ENCODE results near the gene COL28A1.

The COL28A1 gene

DNA sequence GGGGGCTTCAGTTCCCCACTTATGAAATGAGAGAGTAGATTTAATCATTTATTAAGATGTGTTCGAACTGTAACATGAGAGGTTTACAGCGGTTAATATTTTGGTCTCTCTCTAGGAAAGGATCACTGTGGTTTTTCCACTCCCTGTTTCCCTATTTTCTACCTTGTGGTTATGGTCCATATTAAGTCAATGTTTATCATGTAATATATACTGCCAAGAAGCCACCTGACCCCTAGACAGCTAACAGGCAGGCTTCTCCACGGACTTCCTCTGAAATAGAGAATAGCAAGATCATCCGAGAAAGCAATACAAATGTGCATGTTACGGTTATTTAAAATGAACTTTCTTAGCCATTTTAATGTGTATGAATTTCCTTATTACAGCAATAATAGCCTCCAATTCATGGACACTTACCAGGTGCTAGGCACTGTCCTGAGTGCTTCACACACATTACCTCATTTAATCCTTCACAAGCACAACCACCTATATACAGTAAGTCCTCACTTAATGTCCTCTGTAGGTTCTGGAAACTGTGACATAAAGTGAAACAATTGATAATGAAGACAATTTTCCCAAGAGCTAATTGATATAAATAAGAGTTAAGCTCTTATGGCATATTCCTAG, 835 bp upstream of the COL28A1 start:
- DNase-seq (ENCODE audit: insufficient read length) (no peak), FAIRE-seq (no peak)
- TF ChIP-seq POLR2AphosphoS5 (IDR thresholded peaks at IDR 0.05; ENCODE audit: low read depth, low read length), result no peak
- TF ChIP-seq TAF1 (IDR thresholded peaks at IDR 0.05; ENCODE audit: borderline replicate concordance, low read depth, low read length), result no peak
- TF ChIP-seq POLR2A (IDR thresholded peaks at IDR 0.05; ENCODE audit: low read depth, low read length), result no peak

DNA sequence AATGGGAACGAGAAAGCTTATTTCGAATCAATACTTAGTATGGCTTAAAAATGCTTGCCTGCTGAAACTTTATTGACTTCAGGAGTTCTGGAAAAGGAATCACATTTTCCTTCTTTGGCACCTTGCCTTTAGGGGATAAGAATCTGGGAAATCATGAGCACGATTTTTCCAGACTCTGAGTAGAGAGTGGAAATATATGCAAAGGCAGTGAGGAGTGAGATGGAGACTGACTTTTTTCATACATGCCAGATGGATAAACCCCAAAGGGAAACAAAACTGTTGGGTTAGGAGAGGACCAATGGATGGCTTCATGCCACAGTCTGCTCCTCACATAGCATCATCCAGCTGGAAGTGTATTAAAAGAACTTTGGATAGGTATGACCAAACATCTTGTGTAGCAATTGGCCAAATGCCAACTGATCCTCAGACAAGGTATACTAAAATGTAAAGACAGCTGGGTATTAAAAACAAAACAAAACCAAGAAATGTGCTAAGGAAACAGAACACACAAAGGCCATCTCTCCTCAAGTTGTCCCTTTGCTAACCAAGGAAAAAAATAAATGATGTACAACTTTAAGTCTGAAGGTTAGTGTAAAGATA, 1.7 kb downstream of the COL28A1 start:
- DNase-seq (ENCODE audit: insufficient read length), result no peak
- no peak for FAIRE-seq
- no peak for TF ChIP-seq TAF1 (IDR thresholded peaks at IDR 0.05; ENCODE audit: borderline replicate concordance, low read depth, low read length)
- TF ChIP-seq POLR2A (IDR thresholded peaks at IDR 0.05; ENCODE audit: low read depth, low read length), result no peak
- TF ChIP-seq POLR2AphosphoS5 (IDR thresholded peaks at IDR 0.05; ENCODE audit: low read depth, low read length), result no peak

DNA sequence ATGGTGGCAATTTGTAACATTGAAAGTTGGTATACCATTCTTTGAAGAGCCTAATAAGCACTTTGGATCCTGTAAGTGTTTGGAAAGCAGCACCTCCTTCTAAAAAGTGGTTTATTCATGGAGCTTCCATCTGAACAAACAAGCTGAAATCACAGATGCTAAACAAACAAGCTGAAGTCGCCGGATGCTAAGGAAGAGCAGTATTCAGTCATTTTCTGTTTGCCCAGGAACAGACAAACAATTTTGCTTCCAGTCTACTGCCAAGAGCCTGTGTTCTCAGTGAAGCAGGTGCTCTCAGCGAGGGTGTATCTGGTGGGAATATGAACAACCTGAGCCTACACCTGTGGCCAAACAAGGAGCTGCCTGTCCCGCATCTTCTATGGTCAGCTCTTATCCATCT, 6.3 kb downstream of the COL28A1 start:
- FAIRE-seq, result no peak
- no peak for DNase-seq (ENCODE audit: insufficient read length)
- TF ChIP-seq POLR2A (IDR thresholded peaks at IDR 0.05; ENCODE audit: low read depth, low read length) (no peak), POLR2AphosphoS5 (IDR thresholded peaks at IDR 0.05; ENCODE audit: low read depth, low read length) (no peak), TAF1 (IDR thresholded peaks at IDR 0.05; ENCODE audit: borderline replicate concordance, low read depth, low read length) (no peak)

DNA sequence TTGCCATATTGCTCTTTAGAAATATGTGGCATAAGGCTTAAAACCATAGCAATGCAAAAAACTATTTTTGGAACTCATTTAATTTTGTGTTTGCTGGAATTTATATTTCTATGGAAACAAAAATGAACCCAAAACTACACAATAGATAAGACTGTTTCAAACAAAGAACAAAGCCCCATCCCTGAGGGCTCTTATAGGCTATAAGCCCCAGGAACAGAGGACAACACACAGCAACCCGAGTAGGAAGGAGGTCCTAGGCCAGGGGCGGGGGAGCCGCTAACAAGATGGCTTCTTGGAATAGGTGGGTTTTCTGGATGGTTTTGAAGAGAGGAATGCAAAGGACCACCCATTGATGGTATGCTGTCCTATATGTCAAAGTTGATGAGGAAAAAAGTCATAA, 8.6 kb downstream of the COL28A1 start:
- no peak for FAIRE-seq
- no peak for TF ChIP-seq POLR2A (IDR thresholded peaks at IDR 0.05; ENCODE audit: low read depth, low read length)
- no peak for TF ChIP-seq POLR2AphosphoS5 (IDR thresholded peaks at IDR 0.05; ENCODE audit: low read depth, low read length)
- TF ChIP-seq TAF1 (IDR thresholded peaks at IDR 0.05; ENCODE audit: borderline replicate concordance, low read depth, low read length), result no peak
- no peak for DNase-seq (ENCODE audit: insufficient read length)

DNA sequence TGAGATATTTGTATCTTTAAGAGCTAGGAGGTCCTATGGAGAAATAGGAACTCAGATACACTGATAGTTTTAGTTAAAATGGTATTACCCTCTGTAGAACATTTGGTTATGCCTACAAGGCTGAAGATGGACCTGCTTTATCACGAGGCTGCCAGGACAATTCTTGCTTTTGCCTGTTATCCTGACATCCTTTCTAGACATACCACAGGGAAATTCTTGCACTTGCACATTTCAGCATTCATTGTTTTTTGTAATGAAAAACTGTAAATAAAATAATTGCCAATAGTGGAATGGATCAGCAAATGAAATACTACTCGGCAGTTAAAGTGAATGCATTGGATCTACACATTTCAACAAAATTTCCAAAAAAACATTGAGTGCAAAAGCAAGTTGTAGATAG, 9.7 kb downstream of the COL28A1 start:
- TF ChIP-seq TAF1 (IDR thresholded peaks at IDR 0.05; ENCODE audit: borderline replicate concordance, low read depth, low read length), result no peak
- no peak for TF ChIP-seq POLR2A (IDR thresholded peaks at IDR 0.05; ENCODE audit: low read depth, low read length)
- TF ChIP-seq POLR2AphosphoS5 (IDR thresholded peaks at IDR 0.05; ENCODE audit: low read depth, low read length), result no peak
- FAIRE-seq, result no peak

DNA sequence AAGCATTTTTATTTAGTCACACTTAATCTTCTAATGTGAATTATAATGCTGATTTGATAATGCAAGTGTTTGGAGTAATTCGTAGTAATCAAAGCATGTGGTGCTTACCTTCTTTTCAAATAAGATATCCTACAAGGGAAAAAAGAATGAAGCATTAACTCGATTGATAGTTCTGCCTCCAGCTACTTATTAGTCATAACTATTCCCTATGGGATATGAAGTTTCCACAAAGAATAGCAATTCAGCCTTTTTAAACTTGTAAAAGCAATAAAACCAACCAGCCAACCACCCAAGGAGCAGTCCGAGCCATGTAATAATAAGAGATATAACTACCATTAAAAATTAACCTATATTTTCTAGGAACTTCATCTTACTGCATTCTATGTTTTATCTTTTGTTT, 11.6 kb downstream of the COL28A1 start:
- no peak for FAIRE-seq
- no peak for DNase-seq (ENCODE audit: insufficient read length)
- no peak for TF ChIP-seq POLR2A (IDR thresholded peaks at IDR 0.05; ENCODE audit: low read depth, low read length)
- TF ChIP-seq POLR2AphosphoS5 (IDR thresholded peaks at IDR 0.05; ENCODE audit: low read depth, low read length), result no peak
- TF ChIP-seq TAF1 (IDR thresholded peaks at IDR 0.05; ENCODE audit: borderline replicate concordance, low read depth, low read length), result no peak

More for the DNA sequence above, 9.7 kb downstream of the COL28A1 start:
- no peak for DNase-seq (ENCODE audit: insufficient read length)

DNA sequence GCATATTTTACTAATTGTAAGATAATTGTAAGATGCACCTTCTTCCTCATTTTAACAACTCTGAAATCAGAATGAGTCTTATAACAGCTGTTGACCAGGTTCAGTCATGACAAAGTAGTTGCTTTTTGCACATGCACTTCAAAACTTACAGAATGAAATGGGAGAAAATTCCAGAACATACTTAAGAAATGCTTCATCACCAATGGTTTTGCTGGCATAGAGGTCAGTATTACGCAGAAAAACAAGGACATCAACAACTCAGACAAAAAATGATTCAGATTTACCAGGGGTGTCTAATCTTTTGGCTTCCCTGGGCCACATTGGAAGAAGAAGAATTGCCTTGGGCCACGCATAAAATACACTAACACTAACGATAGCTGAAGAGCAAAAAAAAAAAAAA, 13.3 kb downstream of the COL28A1 start:
- DNase-seq (ENCODE audit: insufficient read length) (no peak), FAIRE-seq (no peak)
- no peak for TF ChIP-seq POLR2AphosphoS5 (IDR thresholded peaks at IDR 0.05; ENCODE audit: low read depth, low read length)

DNA sequence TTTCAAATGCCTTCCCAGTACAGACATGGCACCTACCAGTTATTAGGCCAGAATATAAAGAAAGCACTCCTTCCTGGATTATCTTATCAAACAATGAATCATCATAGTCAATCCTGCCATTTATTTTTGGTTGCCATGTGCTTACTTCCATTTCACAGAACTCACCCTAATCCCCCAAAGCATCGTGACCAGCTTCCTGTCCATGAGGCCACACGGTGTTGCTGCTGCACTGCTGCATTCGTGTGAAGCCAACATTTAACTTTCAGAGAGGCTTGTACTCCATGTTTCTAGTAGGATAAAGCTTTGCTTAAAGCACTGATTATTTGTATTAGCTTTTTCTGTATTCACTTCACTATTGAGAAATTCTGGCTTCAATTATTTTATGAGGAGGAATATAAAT, 14.4 kb downstream of the COL28A1 start:
- no peak for TF ChIP-seq POLR2AphosphoS5 (IDR thresholded peaks at IDR 0.05; ENCODE audit: low read depth, low read length)
- no peak for TF ChIP-seq TAF1 (IDR thresholded peaks at IDR 0.05; ENCODE audit: borderline replicate concordance, low read depth, low read length)
- no peak for TF ChIP-seq POLR2A (IDR thresholded peaks at IDR 0.05; ENCODE audit: low read depth, low read length)
- FAIRE-seq (no peak), DNase-seq (ENCODE audit: insufficient read length) (no peak)

DNA sequence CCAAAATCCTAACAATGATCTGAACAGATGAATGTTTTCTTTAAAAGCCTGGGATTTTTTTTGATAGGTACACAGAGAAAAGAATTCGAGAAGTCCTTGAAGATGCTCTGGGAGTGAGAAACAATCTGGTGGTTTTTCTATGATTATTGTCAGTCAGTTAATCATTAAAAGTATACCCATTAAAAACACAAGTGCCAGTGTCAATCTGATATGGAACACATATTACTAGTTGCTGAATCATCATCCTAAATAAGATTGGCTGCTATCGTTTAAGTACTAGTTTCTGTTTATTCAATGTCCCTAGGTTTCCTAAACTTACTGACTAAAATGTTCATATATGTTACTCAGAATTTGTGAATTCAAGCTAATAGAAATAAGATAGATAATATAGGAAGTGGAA, 16.1 kb downstream of the COL28A1 start:
- no peak for TF ChIP-seq TAF1 (IDR thresholded peaks at IDR 0.05; ENCODE audit: borderline replicate concordance, low read depth, low read length)
- TF ChIP-seq POLR2A (IDR thresholded peaks at IDR 0.05; ENCODE audit: low read depth, low read length), result no peak
- TF ChIP-seq POLR2AphosphoS5 (IDR thresholded peaks at IDR 0.05; ENCODE audit: low read depth, low read length), result no peak
- no peak for DNase-seq (ENCODE audit: insufficient read length)
- FAIRE-seq, result no peak

DNA sequence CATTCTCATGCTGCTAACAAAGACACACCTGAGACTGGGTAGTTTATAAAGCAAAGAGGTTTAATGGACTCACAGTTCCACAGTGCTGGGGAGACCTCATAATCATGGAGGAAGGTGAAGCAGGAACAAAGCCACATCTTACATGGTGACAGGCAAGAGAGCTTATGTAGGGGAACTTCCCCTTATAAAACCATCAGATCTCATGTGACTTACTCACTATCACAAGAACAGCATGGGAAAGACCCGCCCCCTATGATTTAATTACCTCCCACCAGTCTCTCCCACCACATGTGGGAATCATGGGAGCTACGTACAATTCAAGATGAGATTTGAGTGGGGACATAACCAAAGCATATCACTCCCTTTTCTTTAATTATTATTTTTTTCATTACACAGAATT, 16.6 kb downstream of the COL28A1 start:
- no peak for FAIRE-seq
- DNase-seq (ENCODE audit: insufficient read length), result no peak
- TF ChIP-seq POLR2A (IDR thresholded peaks at IDR 0.05; ENCODE audit: low read depth, low read length), result no peak
- no peak for TF ChIP-seq POLR2AphosphoS5 (IDR thresholded peaks at IDR 0.05; ENCODE audit: low read depth, low read length)
- no peak for TF ChIP-seq TAF1 (IDR thresholded peaks at IDR 0.05; ENCODE audit: borderline replicate concordance, low read depth, low read length)

DNA sequence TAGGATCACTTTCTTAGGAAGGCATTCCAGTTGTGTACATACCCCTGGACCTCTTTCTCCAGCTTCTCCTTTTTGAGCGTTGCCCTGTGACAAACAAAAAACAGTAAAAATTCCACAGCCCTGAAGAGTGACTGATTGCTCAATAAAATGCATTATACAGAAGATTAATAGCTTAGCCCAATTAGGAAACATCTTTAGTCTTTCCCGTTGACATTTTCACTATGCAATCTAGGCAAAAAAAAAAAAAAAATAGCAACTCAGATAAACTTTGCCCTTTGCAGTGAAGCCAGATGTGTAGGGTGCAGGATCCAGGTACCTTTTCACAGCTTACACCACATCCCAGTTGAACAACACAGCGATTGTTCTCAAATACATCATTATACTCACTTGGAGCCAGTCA, 17.9 kb downstream of the COL28A1 start:
- FAIRE-seq (no peak), DNase-seq (ENCODE audit: insufficient read length) (no peak)
- TF ChIP-seq POLR2AphosphoS5 (IDR thresholded peaks at IDR 0.05; ENCODE audit: low read depth, low read length) (no peak), POLR2A (IDR thresholded peaks at IDR 0.05; ENCODE audit: low read depth, low read length) (no peak)

DNA sequence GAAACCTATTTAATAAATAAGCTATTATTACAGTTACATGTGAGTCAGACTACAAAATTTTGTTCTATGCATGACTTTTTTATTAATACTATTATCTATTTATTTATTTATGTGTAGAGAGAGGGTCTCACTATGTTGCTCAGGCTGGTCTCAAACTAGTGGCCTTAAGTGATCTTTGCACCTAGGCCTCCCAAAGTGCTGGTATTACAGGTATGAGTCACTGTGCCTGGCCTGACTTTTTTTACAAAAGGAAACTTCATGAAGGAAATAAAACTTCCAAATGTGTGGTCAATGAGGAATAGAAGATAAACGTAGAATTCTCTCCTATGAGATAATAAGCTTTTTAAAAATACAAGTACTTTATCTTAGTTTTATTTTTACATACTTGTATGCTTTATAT, 19.0 kb downstream of the COL28A1 start:
- FAIRE-seq (no peak), DNase-seq (ENCODE audit: insufficient read length) (no peak)
- TF ChIP-seq POLR2AphosphoS5 (IDR thresholded peaks at IDR 0.05; ENCODE audit: low read depth, low read length) (no peak), TAF1 (IDR thresholded peaks at IDR 0.05; ENCODE audit: borderline replicate concordance, low read depth, low read length) (no peak), POLR2A (IDR thresholded peaks at IDR 0.05; ENCODE audit: low read depth, low read length) (no peak)

All from GM12892 (cell line).